Measurements from ENCODE around the gene CDK7.
A peak's percentile ranks its signal among the peaks of the same experiment; 100 is the strongest.
"Not testable (repeated sequence)": the region's sequence is repeated elsewhere in the genome, so short reads cannot be mapped to it uniquely, and the experiment has no call there.

Gene CDK7

GRCh38 chr5:69219939-69220338 is 14.7 kb upstream of the CDK7 start:
- no peaks in the 10 kb centered on the region for H3K9me3 Mint-ChIP-seq
- ATAC-seq (replicated peaks) (no peak), DNase-seq (no peak)
- peaks cover 27% of the 10 kb centered on the region for H3K36me3 Mint-ChIP-seq (ENCODE audit: insufficient read depth)
- H3K27ac Mint-ChIP-seq: no peak overlapping the region
- no peaks in the 10 kb centered on the region for H3K27me3 Mint-ChIP-seq
- peaks cover 13 to 28% of the 10 kb centered on the region in 2 donors for H3K4me1 Mint-ChIP-seq (ENCODE audit: low read depth in 2 of 2)
- H3K4me3 Mint-ChIP-seq: no peak overlapping the region

GRCh38 chr5:69220371-69220770 is 14.3 kb upstream of the CDK7 start:
- peaks cover 31% of the 10 kb centered on the region for H3K36me3 Mint-ChIP-seq (ENCODE audit: insufficient read depth)
- not testable (repeated sequence) for H3K27me3 Mint-ChIP-seq; H3K27ac Mint-ChIP-seq; ATAC-seq (replicated peaks); H3K9me3 Mint-ChIP-seq; H3K4me3 Mint-ChIP-seq; DNase-seq
- peaks cover 13 to 28% of the 10 kb centered on the region in 2 donors for H3K4me1 Mint-ChIP-seq (ENCODE audit: low read depth in 2 of 2)

- ATAC-seq (replicated peaks): not testable (repeated sequence)
Observed at GRCh38 chr5:69220833-69221232, 13.9 kb upstream of the CDK7 start.

GRCh38 chr5:69224520-69224919 is 10.2 kb upstream of the CDK7 start:
- ATAC-seq (replicated peaks): no peak
- H3K27ac Mint-ChIP-seq: peak overlapping the region in 1 of 2 donors; percentile 38
- H3K27me3 Mint-ChIP-seq: no peaks in the 10 kb centered on the region
- no peaks in the 10 kb centered on the region for H3K9me3 Mint-ChIP-seq
- no peak for DNase-seq
- peaks cover 6 to 10% of the 10 kb centered on the region in 2 donors for H3K4me1 Mint-ChIP-seq (ENCODE audit: low read depth in 2 of 2)
- peaks cover 39% of the 10 kb centered on the region for H3K36me3 Mint-ChIP-seq (ENCODE audit: insufficient read depth)
- H3K4me3 Mint-ChIP-seq: no peak overlapping the region

More at GRCh38 chr5:69220833-69221232, 13.9 kb upstream of the CDK7 start:
- peak overlapping the region in 1 of 2 donors; percentile 10 for H3K27ac Mint-ChIP-seq
- H3K4me3 Mint-ChIP-seq, H3K27me3 Mint-ChIP-seq, H3K9me3 Mint-ChIP-seq, DNase-seq: not testable (repeated sequence)
- peaks cover 14 to 28% of the 10 kb centered on the region in 2 donors for H3K4me1 Mint-ChIP-seq (ENCODE audit: low read depth in 2 of 2)
- peaks cover 35% of the 10 kb centered on the region for H3K36me3 Mint-ChIP-seq (ENCODE audit: insufficient read depth)

- DNase-seq (no peak), ATAC-seq (replicated peaks) (no peak)
- peaks cover 43% of the 10 kb centered on the region for H3K36me3 Mint-ChIP-seq (ENCODE audit: insufficient read depth)
- H3K9me3 Mint-ChIP-seq: no peaks in the 10 kb centered on the region
- H3K27ac Mint-ChIP-seq: peak overlapping the region in 1 of 2 donors; percentile 70
- peaks cover 5% of the 10 kb centered on the region in 2 donors for H3K4me1 Mint-ChIP-seq (ENCODE audit: low read depth in 2 of 2)
- no peaks in the 10 kb centered on the region for H3K27me3 Mint-ChIP-seq
- H3K4me3 Mint-ChIP-seq: no peak overlapping the region
Observed at GRCh38 chr5:69225860-69226259, 8.8 kb upstream of the CDK7 start.

- Mint-ChIP-seq H3K27ac (peak overlapping the region in 1 of 2 donors; percentile 44), H3K36me3 (ENCODE audit: insufficient read depth) (peaks cover 41% of the 10 kb centered on the region)
Observed at GRCh38 chr5:69230181-69230580, 4.5 kb upstream of the CDK7 start.

GRCh38 chr5:69231281-69231680 is 3.4 kb upstream of the CDK7 start:
- Mint-ChIP-seq H3K27ac (peak overlapping the region in 1 of 2 donors; percentile 22), H3K4me1 (ENCODE audit: low read depth in 2 of 2) (peaks cover 12 to 16% of the 10 kb centered on the region in 2 donors), H3K9me3 (no peaks in the 10 kb centered on the region), H3K36me3 (ENCODE audit: insufficient read depth) (peaks cover 34% of the 10 kb centered on the region), H3K27me3 (no peaks in the 10 kb centered on the region), H3K4me3 (no peak overlapping the region)
- no peak for DNase-seq
- ATAC-seq (replicated peaks): no peak

More at GRCh38 chr5:69230181-69230580, 4.5 kb upstream of the CDK7 start:
- Mint-ChIP-seq H3K9me3 (no peaks in the 10 kb centered on the region), H3K4me1 (ENCODE audit: low read depth in 2 of 2) (peaks cover 7 to 8% of the 10 kb centered on the region in 2 donors), H3K27me3 (no peaks in the 10 kb centered on the region), H3K4me3 (no peak overlapping the region)
- ATAC-seq (replicated peaks) (no peak), DNase-seq (no peak)

GRCh38 chr5:69231851-69232250 is 2.8 kb upstream of the CDK7 start:
- H3K4me3 Mint-ChIP-seq: no peak overlapping the region
- peaks cover 35% of the 10 kb centered on the region for H3K36me3 Mint-ChIP-seq (ENCODE audit: insufficient read depth)
- H3K27ac Mint-ChIP-seq: peak overlapping the region in 1 of 2 donors; percentile 22
- ATAC-seq (replicated peaks) (no peak), DNase-seq (no peak)
- H3K27me3 Mint-ChIP-seq: no peaks in the 10 kb centered on the region
- no peaks in the 10 kb centered on the region for H3K9me3 Mint-ChIP-seq
- peaks cover 14 to 20% of the 10 kb centered on the region in 2 donors for H3K4me1 Mint-ChIP-seq (ENCODE audit: low read depth in 2 of 2)

GRCh38 chr5:69236733-69237132 is 2.0 kb downstream of the CDK7 start:
- Mint-ChIP-seq H3K36me3 (ENCODE audit: insufficient read depth) (peaks cover 25% of the 10 kb centered on the region), H3K4me1 (ENCODE audit: low read depth in 2 of 2) (peaks cover 34 to 52% of the 10 kb centered on the region in 2 donors), H3K4me3 (peak overlapping the region; percentile 59 to 89)
- not testable (repeated sequence) for ATAC-seq (replicated peaks); H3K9me3 Mint-ChIP-seq; H3K27me3 Mint-ChIP-seq; DNase-seq; H3K27ac Mint-ChIP-seq

GRCh38 chr5:69237877-69238276 is 3.2 kb downstream of the CDK7 start:
- Mint-ChIP-seq H3K36me3 (ENCODE audit: insufficient read depth) (peaks cover 22% of the 10 kb centered on the region), H3K9me3 (no peaks in the 10 kb centered on the region), H3K4me1 (ENCODE audit: low read depth in 2 of 2) (peaks cover 35 to 64% of the 10 kb centered on the region in 2 donors), H3K4me3 (peak overlapping the region; percentile 59 to 89), H3K27me3 (no peaks in the 10 kb centered on the region), H3K27ac (peak overlapping the region in 1 of 2 donors; percentile 36)
- ATAC-seq (replicated peaks) (no peak), DNase-seq (no peak)

GRCh38 chr5:69238760-69239251 is 4.1 kb downstream of the CDK7 start:
- H3K4me3 Mint-ChIP-seq: no peak overlapping the region
- H3K27ac Mint-ChIP-seq: peak overlapping the region; percentile 7 to 71
- peaks cover 22% of the 10 kb centered on the region for H3K36me3 Mint-ChIP-seq (ENCODE audit: insufficient read depth)
- DNase-seq: no peak
- peaks cover 39 to 71% of the 10 kb centered on the region in 2 donors for H3K4me1 Mint-ChIP-seq (ENCODE audit: low read depth in 2 of 2)
- ATAC-seq (replicated peaks): no peak
- no peaks in the 10 kb centered on the region for H3K27me3 Mint-ChIP-seq
- no peaks in the 10 kb centered on the region for H3K9me3 Mint-ChIP-seq

- DNase-seq (no peak), ATAC-seq (replicated peaks) (no peak)
- Mint-ChIP-seq H3K27me3 (no peaks in the 10 kb centered on the region), H3K4me1 (ENCODE audit: low read depth in 2 of 2) (peaks cover 30 to 71% of the 10 kb centered on the region in 2 donors), H3K9me3 (no peaks in the 10 kb centered on the region), H3K36me3 (ENCODE audit: insufficient read depth) (peaks cover 17% of the 10 kb centered on the region), H3K27ac (no peak overlapping the region), H3K4me3 (no peak overlapping the region)
Observed at GRCh38 chr5:69242215-69242927, 7.7 kb downstream of the CDK7 start.

- H3K9me3 Mint-ChIP-seq: no peaks in the 10 kb centered on the region
- DNase-seq: no peak
- no peak overlapping the region for H3K4me3 Mint-ChIP-seq
- no peak overlapping the region for H3K27ac Mint-ChIP-seq
- no peak for ATAC-seq (replicated peaks)
- peaks cover 13% of the 10 kb centered on the region for H3K36me3 Mint-ChIP-seq (ENCODE audit: insufficient read depth)
- H3K4me1 Mint-ChIP-seq (ENCODE audit: low read depth in 2 of 2): peaks cover 25 to 73% of the 10 kb centered on the region in 2 donors
- H3K27me3 Mint-ChIP-seq: no peaks in the 10 kb centered on the region
Observed at GRCh38 chr5:69245031-69245430, 10.3 kb downstream of the CDK7 start.

- Mint-ChIP-seq H3K27ac (no peak overlapping the region), H3K9me3 (no peaks in the 10 kb centered on the region), H3K36me3 (ENCODE audit: insufficient read depth) (peaks cover 11% of the 10 kb centered on the region), H3K4me3 (no peak overlapping the region), H3K4me1 (ENCODE audit: low read depth in 2 of 2) (peaks cover 20 to 53% of the 10 kb centered on the region in 2 donors), H3K27me3 (no peaks in the 10 kb centered on the region)
- ATAC-seq (replicated peaks) (no peak), DNase-seq (no peak)
Observed at GRCh38 chr5:69248019-69248418, 13.3 kb downstream of the CDK7 start.

All from effector memory CD8-positive, alpha-beta T cell (primary cell).